Measurements from ENCODE around the gene IARS2.

- TF ChIP-seq CTCF (IDR thresholded peaks at IDR 0.05) (no peak), POLR2A (IDR thresholded peaks at IDR 0.05) (no peak)
Observed at GRCh38 chr1:220129479-220130210, 35.7 kb downstream of the IARS2 start.

All from vagina (tissue), 2 donors.